ENCODE data around the gene KRTAP2-1.
"Not testable (repeated sequence)": the region's sequence is repeated elsewhere in the genome, so short reads cannot be mapped to it uniquely, and the experiment has no call there.

DNA sequence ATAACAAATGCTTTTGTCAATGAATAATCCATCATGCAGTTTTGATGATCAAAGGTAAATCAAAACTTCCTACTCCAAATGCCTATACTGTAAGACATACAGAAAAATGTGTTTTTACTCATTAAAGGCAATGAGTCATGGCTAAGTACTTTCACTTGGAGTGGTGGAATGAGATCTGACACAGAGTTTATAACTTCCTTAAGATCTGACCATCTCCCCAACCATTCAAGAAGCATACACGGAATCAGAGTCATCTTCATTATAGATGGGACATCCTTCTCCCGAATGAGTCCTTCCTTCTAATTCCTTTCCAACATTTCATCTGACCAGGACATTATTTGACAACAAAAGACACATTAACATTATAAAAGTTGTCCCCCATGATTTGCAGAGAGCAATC lies 36.3 kb upstream of the KRTAP2-1 start:
- TF ChIP-seq, protein P1, sequence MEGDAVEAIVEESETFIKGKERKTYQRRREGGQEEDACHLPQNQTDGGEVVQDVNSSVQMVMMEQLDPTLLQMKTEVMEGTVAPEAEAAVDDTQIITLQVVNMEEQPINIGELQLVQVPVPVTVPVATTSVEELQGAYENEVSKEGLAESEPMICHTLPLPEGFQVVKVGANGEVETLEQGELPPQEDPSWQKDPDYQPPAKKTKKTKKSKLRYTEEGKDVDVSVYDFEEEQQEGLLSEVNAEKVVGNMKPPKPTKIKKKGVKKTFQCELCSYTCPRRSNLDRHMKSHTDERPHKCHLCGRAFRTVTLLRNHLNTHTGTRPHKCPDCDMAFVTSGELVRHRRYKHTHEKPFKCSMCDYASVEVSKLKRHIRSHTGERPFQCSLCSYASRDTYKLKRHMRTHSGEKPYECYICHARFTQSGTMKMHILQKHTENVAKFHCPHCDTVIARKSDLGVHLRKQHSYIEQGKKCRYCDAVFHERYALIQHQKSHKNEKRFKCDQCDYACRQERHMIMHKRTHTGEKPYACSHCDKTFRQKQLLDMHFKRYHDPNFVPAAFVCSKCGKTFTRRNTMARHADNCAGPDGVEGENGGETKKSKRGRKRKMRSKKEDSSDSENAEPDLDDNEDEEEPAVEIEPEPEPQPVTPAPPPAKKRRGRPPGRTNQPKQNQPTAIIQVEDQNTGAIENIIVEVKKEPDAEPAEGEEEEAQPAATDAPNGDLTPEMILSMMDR (IDR thresholded peaks at IDR 0.05; ENCODE audit: borderline replicate concordance, extremely low read depth, low read length, poor library complexity, severe bottlenecking): not testable (repeated sequence)
- not testable (repeated sequence) for TF ChIP-seq EZH2 (IDR thresholded peaks at IDR 0.05; ENCODE audit: borderline replicate concordance, low read depth, low read length, severe bottlenecking)
